HG03103 (cell line): ENCODE measurements around the gene PRR19.
A peak's percentile ranks its signal among the peaks of the same experiment; 100 is the strongest.

Experiments used
- ATAC-seq: cut with Tn5 transposase; IDR thresholded peaks from one replicate; pipeline ENCODE4 v1.9.1; 2021; ENCODE audit warnings: low read depth; ENCODE audit not compliant: unreplicated experiment

PRR19 gene

GRCh38 chr19:42270346-42271044, 31.4 kb upstream of the PRR19 start:
- ATAC-seq, result no peak

GRCh38 chr19:42271045-42271419, 30.9 kb upstream of the PRR19 start:
- ATAC-seq, result no peak

- no peak for ATAC-seq
Observed at GRCh38 chr19:42271861-42272534, 29.9 kb upstream of the PRR19 start.

- ATAC-seq, result no peak
Observed at GRCh38 chr19:42272535-42272897, 29.4 kb upstream of the PRR19 start.

GRCh38 chr19:42272989-42273406, 28.9 kb upstream of the PRR19 start:
- no peak for ATAC-seq

GRCh38 chr19:42273407-42274064, 28.4 kb upstream of the PRR19 start:
- ATAC-seq, result no peak

- ATAC-seq, result no peak
Observed at GRCh38 chr19:42274065-42274682, 27.8 kb upstream of the PRR19 start.

- no peak for ATAC-seq
Observed at GRCh38 chr19:42275103-42275502, 26.8 kb upstream of the PRR19 start.

GRCh38 chr19:42275517-42275916, 26.4 kb upstream of the PRR19 start:
- no peak for ATAC-seq

- ATAC-seq, result no peak
Observed at GRCh38 chr19:42276284-42276683, 25.6 kb upstream of the PRR19 start.

- ATAC-seq, result no peak
Observed at GRCh38 chr19:42276821-42277220, 25.1 kb upstream of the PRR19 start.

GRCh38 chr19:42277821-42278451, 24.0 kb upstream of the PRR19 start:
- ATAC-seq, result no peak

- ATAC-seq, result no peak
Observed at GRCh38 chr19:42278452-42279154, 23.3 kb upstream of the PRR19 start.

GRCh38 chr19:42279155-42279901, 22.6 kb upstream of the PRR19 start:
- ATAC-seq, result no peak

- ATAC-seq, result peak; percentile 30
Observed at GRCh38 chr19:42279902-42280814, 21.8 kb upstream of the PRR19 start.

- no peak for ATAC-seq
Observed at GRCh38 chr19:42280815-42281145, 21.2 kb upstream of the PRR19 start.

- no peak for ATAC-seq
Observed at GRCh38 chr19:42281146-42281826, 20.6 kb upstream of the PRR19 start.
